CD14-positive monocyte (primary cell): ENCODE measurements around the gene DUSP3. TPM values are rescaled to one million over a fixed set of nuclear protein-coding genes. Genes with fewer than 3 reads are reported as not detected.
A peak's percentile ranks its signal among the peaks of the same experiment; 100 is the strongest.

Source experiments
- DNase-seq, 3 donors: peaks; one replicate each; pipeline ENCODE4 v3.0.0-alpha.2; 2011 to 2022
- H2AFZ ChIP-seq: 2 replicates; pipeline ENCODE4 v1.6.0; 2012; ENCODE audit warnings: mild to moderate bottlenecking, low read depth, low read length, inconsistent platforms; ENCODE audit not compliant: insufficient read depth, poor library complexity, severe bottlenecking
- H3K27ac ChIP-seq, 2 donors: 1 replicate in 1 of 2; 2 replicates in 1 of 2; pipeline ENCODE4 v1.5.1; 2012 to 2013; ENCODE audit warnings: low read length in 2 of 2, control low read depth in 1 of 2, inconsistent platforms in 1 of 2, low read depth in 1 of 2, mild to moderate bottlenecking in 1 of 2
- H3K27me3 ChIP-seq, 2 donors: one replicate each; pipeline versions ENCODE4 v1.6.0 to v1.6.1; 2011 to 2013; ENCODE audit warnings: low read length in 2 of 2; ENCODE audit not compliant: control insufficient read depth in 2 of 2, insufficient read depth in 2 of 2
- H3K36me3 ChIP-seq, 2 donors: replicated peaks in 1 of 2; 1 replicate in 1 of 2; 2 replicates in 1 of 2; pipeline versions ENCODE4 v1.5.1 to v1.6.1; 2012 to 2013; ENCODE audit warnings: low read length in 2 of 2, control low read depth in 1 of 2, inconsistent platforms in 1 of 2, mild to moderate bottlenecking in 1 of 2; ENCODE audit not compliant: insufficient read depth in 2 of 2, control insufficient read depth in 1 of 2
- H3K4me1 ChIP-seq, 2 donors: 1 replicate in 1 of 2; 2 replicates in 1 of 2; pipeline versions ENCODE4 v1.5.1 to v1.6.1; 2012 to 2013; ENCODE audit warnings: low read length in 2 of 2, control low read depth in 1 of 2, inconsistent platforms in 1 of 2, mild to moderate bottlenecking in 1 of 2, moderate library complexity in 1 of 2; ENCODE audit not compliant: insufficient read depth in 2 of 2, control insufficient read depth in 1 of 2
- H3K4me2 ChIP-seq: replicated peaks from 2 replicates; pipeline ENCODE3; 2012; ENCODE audit warnings: low read length, moderate library complexity, mild to moderate bottlenecking; ENCODE audit not compliant: poor library complexity, severe bottlenecking; ENCODE audit errors: extremely low read depth
- H3K4me3 ChIP-seq, 3 experiments: fragments of 200-600 bp in 1 of 3; sonication (generic) in 1 of 3; replicated peaks in 1 of 3; 1 replicate in 2 of 3; 2 replicates in 1 of 3; pipeline ENCODE4 v1.5.1; 2011 to 2013; ENCODE audit warnings: low read length in 3 of 3, mild to moderate bottlenecking in 3 of 3, control low read depth in 2 of 3, low read depth in 2 of 3, inconsistent platforms in 1 of 3, moderate library complexity in 1 of 3
- H3K79me2 ChIP-seq: 2 replicates; pipeline ENCODE4 v1.6.0; 2012; ENCODE audit warnings: mild to moderate bottlenecking, control low read depth, inconsistent platforms, low read length, moderate library complexity; ENCODE audit not compliant: insufficient read depth
- H3K9ac ChIP-seq: 2 replicates; pipeline ENCODE4 v1.6.0; 2017; ENCODE audit warnings: low read length, mild to moderate bottlenecking; ENCODE audit not compliant: insufficient read depth, poor library complexity, severe bottlenecking
- H3K9me3 ChIP-seq, 2 donors: replicated peaks in 1 of 2; 1 replicate in 1 of 2; 2 replicates in 1 of 2; pipeline versions ENCODE4 v1.5.1 to v1.6.1; 2012 to 2013; ENCODE audit warnings: low read length in 2 of 2, control low read depth in 1 of 2; ENCODE audit not compliant: control insufficient read depth in 1 of 2, insufficient read depth in 1 of 2
- H4K20me1 ChIP-seq: 2 replicates; pipeline ENCODE4 v1.6.0; 2012; ENCODE audit warnings: mild to moderate bottlenecking, low read length, control low read depth, moderate library complexity; ENCODE audit not compliant: insufficient read depth
- H3K27ac Mint-ChIP-seq, 7 donors: one replicate each; pipeline ENCODE4 v1.8.0; 2020; ENCODE audit warnings: mild to moderate bottlenecking in 7 of 7, mixed read lengths in 7 of 7, moderate library complexity in 6 of 7, inconsistent platforms in 2 of 7
- H3K27me3 Mint-ChIP-seq, 3 donors: one replicate each; pipeline ENCODE4 v1.8.0; 2021 to 2022; ENCODE audit warnings: low read depth in 3 of 3, mild to moderate bottlenecking in 3 of 3, mixed read lengths in 3 of 3, moderate library complexity in 3 of 3, inconsistent platforms in 1 of 3
- H3K36me3 Mint-ChIP-seq, 2 donors: one replicate each; pipeline ENCODE4 v1.8.0; 2020; ENCODE audit warnings: mixed read lengths in 2 of 2, inconsistent platforms in 1 of 2, mild to moderate bottlenecking in 1 of 2
- H3K4me1 Mint-ChIP-seq: one replicate; pipeline ENCODE4 v1.8.0; 2020; ENCODE audit warnings: mild to moderate bottlenecking, mixed read lengths
- H3K4me3 Mint-ChIP-seq, 2 donors: one replicate each; pipeline ENCODE4 v1.8.0; 2020; ENCODE audit warnings: mild to moderate bottlenecking in 2 of 2, mixed read lengths in 2 of 2, moderate library complexity in 1 of 2
- H3K9me3 Mint-ChIP-seq, 7 donors: one replicate each; pipeline ENCODE4 v1.8.0; 2020 to 2022; ENCODE audit warnings: mixed read lengths in 7 of 7, mild to moderate bottlenecking in 6 of 7, moderate library complexity in 6 of 7, inconsistent platforms in 2 of 7
- CTCF ChIP-seq: fragments of 200-600 bp; IDR thresholded peaks from one replicate; pipeline ENCODE4 v1.8.0; 2022; ENCODE audit warnings: antibody characterized with exemption, mild to moderate bottlenecking
- WGBS: methylation state at CpG from one replicate; pipeline ENCODE4 v1.1.5; 2013; ENCODE audit warnings: missing lambda C conversion rate; ENCODE audit not compliant: insufficient coverage; 5-methylcytosine and 5-hydroxymethylcytosine counted together
- intact Hi-C, 2 donors: fragments of 100-400 bp; cut with micrococcal nuclease; formaldehyde crosslinking; loops; one replicate each; pipeline versions ENCODE4 v1.15.0 to v1.15.1; 2023
- polyA plus RNA-seq, 3 donors: library from polyadenylated mRNA; depleted of rRNA in 1 of 3; unstranded in 2 of 3; stranded (reverse) in 1 of 3; fragments of 300-500 nt in 2 of 3; fragments of >200 nt in 1 of 3; fragmentation: Illumina TruSeq in 2 of 3; gene quantifications; 1 replicate in 2 of 3; 2 replicates in 1 of 3; pipeline ENCODE4 v1.2.3, GENCODE V29; 2012 to 2021

DUSP3 gene
- polyA plus RNA-seq, 3 donors: 36.7 to 78.5 (median 58.9) TPM

DNA sequence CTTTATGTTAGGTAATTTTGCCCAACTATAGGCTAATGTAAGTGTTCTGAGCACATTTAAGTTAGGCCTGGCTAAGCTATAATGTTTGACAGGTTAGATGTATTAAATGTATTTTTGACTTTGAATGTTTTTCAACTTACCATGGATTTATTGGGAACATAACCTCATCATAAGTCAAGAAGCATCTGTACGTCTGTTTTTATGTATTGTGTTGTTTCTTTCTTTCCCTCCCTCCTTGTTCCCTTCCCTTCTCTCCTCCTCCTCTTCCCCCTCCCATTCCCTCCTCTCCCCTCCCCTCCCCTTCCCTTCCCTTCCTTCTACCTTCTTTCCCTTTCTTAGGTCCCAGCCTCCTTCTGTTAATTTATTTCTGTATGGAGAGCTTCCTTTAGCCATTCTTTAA is 10.7 kb upstream of the DUSP3 start:
- no peaks in the 10 kb centered on the region for H3K36me3 ChIP-seq
- Mint-ChIP-seq H3K27ac (no peak overlapping the region), H3K4me1 (peaks cover 24% of the 10 kb centered on the region), H3K4me3 (no peak overlapping the region), H3K27me3 (peaks cover 0 to 4% (median 0%) of the 10 kb centered on the region in 3 donors), H3K36me3 (no peaks in the 10 kb centered on the region), H3K9me3 (no peaks in the 10 kb centered on the region)
- no peaks in the 10 kb centered on the region for H3K9me3 ChIP-seq
- H3K4me1 ChIP-seq: peaks cover 8 to 28% of the 10 kb centered on the region in 2 donors
- TF ChIP-seq CTCF: no peak
- no peaks in the 10 kb centered on the region for H3K79me2 ChIP-seq
- intact Hi-C loops: no loop called here
- no peak overlapping the region for H3K9ac ChIP-seq
- no CpG with 5 or more reads among the region's 1 CpG for WGBS
- H4K20me1 ChIP-seq: no peaks in the 10 kb centered on the region
- H3K27ac ChIP-seq: no peak overlapping the region
- no peak for DNase-seq
- H3K27me3 ChIP-seq: no peaks in the 10 kb centered on the region
- H3K4me2 ChIP-seq: no peak overlapping the region
- H3K4me3 ChIP-seq: no peak overlapping the region
- no peak overlapping the region for H2AFZ ChIP-seq

- intact Hi-C loops: no loop called here
- Mint-ChIP-seq H3K4me1 (peaks cover 32% of the 10 kb centered on the region), H3K36me3 (no peaks in the 10 kb centered on the region), H3K4me3 (no peak overlapping the region), H3K9me3 (no peaks in the 10 kb centered on the region), H3K27me3 (peaks cover 0 to 4% (median 0%) of the 10 kb centered on the region in 3 donors), H3K27ac (peak overlapping the region in 2 of 7 donors; percentile 28 to 34)
- DNase-seq: no peak
- Histone ChIP-seq H4K20me1 (no peaks in the 10 kb centered on the region), H3K4me2 (no peak overlapping the region), H3K79me2 (no peaks in the 10 kb centered on the region), H3K4me3 (no peak overlapping the region), H3K4me1 (peaks cover 16 to 38% of the 10 kb centered on the region in 2 donors), H2AFZ (no peak overlapping the region), H3K27ac (no peak overlapping the region), H3K9ac (no peak overlapping the region), H3K9me3 (no peaks in the 10 kb centered on the region), H3K36me3 (no peaks in the 10 kb centered on the region), H3K27me3 (no peaks in the 10 kb centered on the region)
- TF ChIP-seq CTCF: no peak
- no CpG with 5 or more reads among the region's 5 CpGs for WGBS
Observed at GRCh38 chr17:43788540-43788939, 9.8 kb upstream of the DUSP3 start.
